ENCODE data around the gene FARP2.
A peak's percentile ranks its signal among the peaks of the same experiment; 100 is the strongest.
"Not testable (repeated sequence)": the region's sequence is repeated elsewhere in the genome, so short reads cannot be mapped to it uniquely, and the experiment has no call there.

FARP2 gene

DNA sequence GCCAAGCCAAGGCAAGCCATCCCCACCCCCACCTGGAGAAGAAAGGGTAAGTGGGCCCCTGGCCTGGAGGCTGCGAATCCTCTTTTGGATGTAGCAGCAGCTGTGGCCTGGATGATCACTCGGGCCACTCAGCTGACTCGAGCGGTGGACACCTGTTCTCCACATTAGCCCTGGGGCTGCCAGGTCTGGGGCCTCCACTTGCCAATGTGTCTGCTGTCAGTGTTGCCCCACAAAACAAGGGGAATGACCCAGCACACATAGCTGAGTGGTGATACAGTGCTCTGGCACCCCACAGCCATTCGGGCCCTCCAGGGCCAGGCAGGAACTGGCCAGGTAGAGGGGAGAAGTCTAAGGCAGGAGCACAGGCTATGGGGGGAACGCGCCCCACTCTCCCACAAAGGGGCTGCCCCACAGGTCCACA is 149.7 kb downstream of the FARP2 start:
- no peak for DNase-seq (ENCODE audit: low spot score)

DNA sequence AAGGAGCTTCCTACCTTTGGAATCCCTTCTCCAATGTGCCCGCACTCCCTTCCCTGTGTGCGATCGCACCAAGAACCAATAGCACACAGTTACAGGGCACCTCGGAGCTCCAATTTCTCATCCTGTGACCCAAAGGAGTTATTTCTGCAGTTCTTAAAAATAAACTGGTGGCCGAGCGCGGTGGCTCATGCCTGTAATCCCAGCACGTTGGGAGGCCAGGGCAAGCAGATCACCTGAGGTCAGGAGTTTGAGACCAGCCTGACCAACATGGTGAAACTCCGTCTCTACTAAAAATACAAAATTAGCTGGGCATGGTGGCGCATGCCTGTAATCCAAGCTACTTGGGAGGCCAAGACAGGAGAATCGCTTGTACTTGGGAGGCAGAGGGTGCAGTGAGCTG is 150.2 kb downstream of the FARP2 start:
- not testable (repeated sequence) for DNase-seq (ENCODE audit: low spot score)

DNA sequence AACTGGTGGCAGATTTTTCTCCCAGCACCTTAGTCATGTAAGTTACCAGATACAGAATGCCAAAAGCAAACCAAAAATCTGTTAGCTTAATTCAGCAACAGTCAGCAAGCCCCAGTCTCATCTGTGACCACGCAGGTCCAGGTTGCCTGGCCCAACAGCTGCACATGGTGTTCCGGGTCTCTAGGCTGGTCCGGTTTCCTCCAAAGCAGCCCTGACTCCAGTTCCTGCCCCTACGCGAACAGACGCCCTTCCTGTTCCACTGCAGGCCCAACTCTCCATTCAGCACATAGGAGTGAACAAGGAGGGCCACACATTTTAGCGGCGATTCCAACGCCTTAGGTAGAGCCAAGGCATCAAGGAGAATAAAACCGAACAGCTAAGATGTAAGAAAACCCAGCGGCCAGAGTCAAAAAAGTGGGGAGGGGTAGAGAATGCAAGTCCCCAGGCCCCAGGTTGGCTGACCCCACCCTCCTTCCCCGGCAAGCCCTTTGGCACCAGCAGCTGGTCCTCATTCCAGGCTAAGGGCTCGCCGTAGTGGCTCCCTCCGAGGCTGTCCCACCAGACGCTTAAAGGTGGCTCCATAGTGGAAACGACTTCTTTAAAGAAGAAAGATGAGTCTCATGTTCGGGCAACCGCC is 150.8 kb downstream of the FARP2 start:
- DNase-seq (ENCODE audit: low spot score): no peak

DNA sequence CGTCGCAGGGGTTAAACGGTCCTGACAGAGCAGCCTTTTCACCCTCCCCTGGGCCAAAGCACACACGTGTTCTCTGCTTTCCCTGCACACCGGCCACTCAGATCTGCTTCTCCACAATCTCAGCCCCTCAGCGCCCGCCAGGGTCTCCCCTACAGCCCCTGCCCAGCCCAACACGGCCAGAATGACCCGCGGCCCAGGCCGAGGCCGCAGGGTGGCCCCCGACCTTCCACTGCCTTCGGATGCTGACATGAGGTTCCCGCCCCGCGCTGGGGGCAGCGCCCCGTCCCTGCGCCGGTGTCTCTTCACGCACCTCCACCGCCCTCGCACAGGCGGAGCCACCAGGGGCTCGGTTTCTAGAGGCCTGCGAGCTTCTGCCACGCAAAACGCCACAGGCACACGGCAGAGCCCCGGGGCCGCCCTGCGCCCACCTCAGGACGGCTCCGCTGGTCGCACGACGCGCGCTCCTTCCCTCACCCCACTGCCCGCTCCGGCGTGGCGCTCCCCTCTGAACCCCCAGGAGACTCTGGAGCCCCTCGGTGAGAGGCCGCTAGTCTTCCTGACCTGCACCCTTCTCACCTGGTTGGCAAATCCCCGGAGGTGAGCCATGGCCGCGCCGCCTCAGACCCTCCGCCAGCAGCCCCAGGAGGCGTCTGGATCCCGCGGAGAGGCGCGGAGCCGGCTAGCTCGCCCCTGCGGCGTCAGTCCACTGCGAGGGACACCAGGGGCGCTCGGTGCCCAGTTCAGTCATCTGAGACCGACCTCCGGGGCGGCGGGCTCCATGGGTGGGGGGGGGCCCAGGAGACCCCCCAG is 151.6 kb downstream of the FARP2 start:
- peak; percentile 83 for DNase-seq (ENCODE audit: low spot score)

DNA sequence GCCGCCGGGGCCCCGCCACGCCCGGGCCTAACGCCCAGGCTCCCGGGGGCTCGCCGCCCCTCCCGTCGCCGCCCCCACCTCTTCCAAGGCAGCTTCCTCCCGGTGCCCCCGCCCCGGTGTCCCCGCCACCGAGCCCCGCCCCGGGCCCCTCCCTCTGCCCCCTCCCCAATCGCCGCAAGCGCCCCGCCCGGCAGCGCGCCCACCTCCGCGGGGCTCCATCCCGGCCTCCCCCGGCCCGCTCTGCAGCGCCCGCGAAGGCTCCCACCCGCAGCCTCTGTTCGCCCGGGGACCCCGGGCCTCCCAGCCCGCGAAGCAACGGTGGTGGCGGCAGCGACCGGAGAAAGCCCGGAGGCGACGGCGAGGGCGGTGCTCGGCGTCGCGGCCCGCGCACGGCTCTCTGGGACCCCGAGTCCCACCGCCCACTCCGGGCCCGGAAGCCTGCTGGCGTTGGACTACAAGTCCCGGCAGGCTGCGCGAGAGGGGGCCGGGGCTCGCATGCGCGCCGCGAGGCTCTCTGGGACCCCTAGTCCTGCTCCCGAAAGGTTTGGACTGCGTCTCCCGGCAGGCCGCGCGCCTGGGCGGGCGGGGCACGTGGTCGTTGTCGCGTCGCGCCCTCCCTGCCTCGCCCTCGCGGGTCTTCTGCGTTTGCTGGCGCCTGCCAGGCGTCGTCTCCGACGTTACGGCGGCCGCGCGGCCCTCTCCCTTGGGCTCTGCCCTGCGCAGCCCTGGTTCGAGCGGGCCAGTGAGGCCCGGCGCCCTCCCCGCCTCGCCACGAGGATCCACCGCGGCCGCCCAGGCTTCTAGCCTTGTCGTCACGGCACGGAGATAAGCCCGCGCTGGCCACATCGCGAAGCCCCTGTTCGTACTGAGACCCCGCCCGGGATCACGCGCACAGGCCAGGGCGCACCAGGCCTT is 152.4 kb downstream of the FARP2 start, which contains the start of gene STK25:
Gene STK25, minus strand, starts transcription at position 345 of the 915 bp plus-strand sequence. CDS start 549 bp downstream, outside the sequence.
- DNase-seq (ENCODE audit: low spot score): peak; percentile 100

DNA sequence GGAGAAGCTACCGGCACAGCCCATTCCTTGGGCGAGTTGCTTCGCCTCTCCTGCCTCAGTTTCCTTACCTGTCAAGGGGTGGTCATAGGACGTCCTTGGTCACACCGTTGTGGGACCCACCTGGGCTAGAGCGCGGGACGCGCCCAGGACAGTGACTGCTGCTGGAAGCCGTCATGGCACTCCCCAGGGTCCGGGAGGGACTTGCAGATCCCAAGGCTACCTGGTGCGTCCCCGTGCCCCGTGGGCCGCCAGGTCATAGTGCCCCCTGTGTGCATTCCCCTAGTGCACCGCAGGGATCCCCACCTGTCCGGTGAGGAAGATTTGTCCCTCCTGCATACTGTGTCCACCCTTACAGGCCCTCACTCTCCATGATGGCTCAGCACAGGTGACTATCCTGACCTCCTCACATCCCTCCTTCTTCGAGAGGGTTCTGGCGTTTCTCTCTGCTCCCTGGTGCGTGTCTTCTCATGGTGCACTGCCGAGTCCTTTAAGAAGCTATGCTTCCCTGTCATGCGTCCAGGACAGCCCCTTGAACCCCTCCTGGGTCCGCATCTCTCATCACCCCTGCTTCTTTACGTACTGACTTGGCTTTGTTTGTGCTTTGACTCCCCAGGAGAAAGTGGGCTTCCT is 153.2 kb downstream of the FARP2 start:
- no peak for DNase-seq (ENCODE audit: low spot score)

DNA sequence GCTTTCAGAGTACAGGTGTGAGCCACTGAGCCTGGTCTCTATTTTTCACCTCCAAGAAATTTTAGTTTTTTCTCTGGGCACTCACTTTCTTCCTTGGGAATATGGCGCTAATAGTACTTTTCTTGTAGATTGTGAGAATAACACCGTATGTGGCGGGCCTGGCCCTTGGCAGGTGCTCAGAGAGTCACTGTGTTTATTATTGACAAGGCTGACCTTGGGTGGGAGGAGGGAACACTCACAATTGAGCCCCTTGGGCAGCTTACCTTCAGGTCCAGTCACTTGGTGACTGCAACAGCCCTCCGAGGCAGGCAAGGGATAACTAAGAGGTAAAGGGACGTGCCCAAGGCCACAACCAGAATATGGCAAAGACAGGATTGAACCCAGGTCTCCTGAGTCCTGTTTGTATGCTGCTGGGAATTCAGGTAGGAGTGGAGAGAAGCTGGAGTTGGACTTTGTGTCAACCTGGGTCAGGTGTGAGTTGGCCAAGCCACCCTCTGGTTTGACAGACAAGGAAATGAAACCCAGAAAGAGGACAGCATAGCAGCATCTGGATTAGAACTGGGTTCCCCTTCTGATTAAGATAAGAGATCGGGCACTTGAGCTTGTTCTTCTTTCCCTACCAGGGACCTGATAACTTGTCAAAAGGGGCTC is 155.1 kb downstream of the FARP2 start:
- DNase-seq (ENCODE audit: low spot score): no peak

DNA sequence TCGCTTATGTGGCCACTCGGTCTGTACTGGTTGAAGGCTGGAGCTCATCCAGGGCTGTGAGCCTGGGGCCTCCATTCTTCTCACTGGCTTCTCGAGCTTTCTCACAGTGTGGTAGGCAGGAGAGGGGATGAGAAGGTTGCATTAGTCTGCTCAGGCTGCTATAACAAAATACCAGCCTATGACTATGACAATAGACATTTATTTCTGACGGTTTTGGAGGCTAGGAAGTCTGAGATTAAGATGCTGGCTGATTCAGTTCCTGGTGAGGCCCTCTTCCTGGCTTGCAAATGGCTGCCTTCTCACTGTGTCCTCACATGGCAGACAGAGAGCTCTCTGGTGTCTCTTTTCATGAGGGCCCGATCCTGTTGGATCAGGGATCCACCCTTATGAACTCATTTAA is 158.5 kb downstream of the FARP2 start:
- DNase-seq (ENCODE audit: low spot score): peak; percentile 3

DNA sequence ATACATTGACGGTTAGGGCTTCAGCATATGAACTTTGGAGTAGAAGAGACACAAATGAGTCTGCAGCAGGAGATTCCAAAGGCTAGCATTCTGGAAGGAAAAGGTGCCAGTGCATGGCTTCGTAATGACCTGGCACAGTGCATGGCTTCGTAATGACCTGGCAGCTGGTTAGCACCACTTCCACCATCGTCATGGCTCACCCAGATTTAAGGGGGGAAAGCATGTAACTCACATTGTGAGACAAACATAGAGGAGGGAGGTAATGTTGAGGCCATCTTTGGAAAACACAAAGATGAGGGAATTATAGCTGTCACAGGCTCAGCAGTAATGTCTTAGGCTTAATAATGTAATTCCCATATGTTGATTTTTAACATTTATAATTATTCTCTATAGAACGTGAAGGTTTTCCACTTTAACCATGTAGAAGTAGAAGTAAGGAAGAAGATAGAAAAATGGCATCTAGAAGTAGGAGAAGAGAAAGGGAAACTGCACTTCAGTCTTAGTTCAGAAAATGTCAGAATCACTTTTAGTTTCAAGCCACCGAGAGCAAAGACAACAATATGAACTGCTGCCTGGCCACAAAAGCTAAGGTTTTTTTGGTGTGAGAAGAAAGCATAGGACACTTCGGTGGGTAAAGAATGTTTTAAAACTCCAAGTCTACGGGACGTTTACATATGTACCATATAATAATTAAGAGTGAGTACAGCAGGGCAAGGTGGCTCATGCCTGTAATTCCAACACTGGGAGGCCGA is 159.1 kb downstream of the FARP2 start:
- peak; percentile 5 for DNase-seq (ENCODE audit: low spot score)

DNA sequence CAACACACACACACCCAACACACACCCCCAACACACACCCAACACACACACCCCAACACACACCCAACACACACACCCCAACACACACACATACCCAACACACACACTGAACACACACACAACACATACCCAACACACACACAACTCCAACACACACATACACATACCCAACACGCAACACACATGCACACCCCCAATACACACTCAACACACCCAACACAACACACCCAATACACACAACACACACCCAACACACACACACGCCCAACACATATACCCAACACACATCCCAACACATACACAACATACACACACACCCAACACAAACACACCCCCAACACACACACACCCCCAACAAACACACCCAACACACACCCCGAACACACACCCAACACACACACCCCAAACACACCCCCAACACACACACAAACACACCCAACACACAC is 160.5 kb downstream of the FARP2 start:
- no peak for DNase-seq (ENCODE audit: low spot score)

DNA sequence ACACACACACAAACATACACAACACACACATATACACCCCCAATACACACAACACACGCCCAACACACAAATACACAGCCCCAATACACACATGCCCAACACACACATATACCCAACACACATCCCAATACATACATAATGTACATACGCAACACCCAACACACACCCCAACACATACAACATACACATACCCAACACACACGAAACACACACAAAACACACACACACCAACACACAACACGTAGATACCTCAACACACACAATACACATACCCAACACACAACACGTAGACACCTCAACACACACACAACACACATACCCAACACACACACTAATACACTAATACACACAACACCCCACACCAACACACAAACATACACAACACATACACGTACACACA is 161.2 kb downstream of the FARP2 start:
- no peak for DNase-seq (ENCODE audit: low spot score)

DNA sequence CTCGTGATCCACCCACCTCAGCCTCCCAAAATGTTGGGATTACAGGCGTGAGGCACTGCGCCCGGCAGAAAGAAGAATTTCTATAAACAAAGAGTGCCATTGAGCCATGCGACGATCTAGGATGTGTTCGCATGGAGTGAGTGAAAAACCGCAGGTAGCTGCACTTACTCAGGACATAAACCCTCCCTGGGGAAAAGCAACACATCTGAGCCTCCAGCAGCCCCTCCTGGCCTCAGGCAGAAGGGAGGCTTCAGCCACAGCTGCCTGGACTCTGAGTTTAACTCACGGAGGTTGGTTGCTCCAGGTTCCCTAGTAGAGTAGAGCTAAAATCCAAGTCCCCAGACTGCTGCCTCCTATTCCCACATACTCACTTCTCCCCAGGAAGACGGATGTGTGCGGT is 163.6 kb downstream of the FARP2 start:
- DNase-seq (ENCODE audit: low spot score): peak; percentile 17

DNA sequence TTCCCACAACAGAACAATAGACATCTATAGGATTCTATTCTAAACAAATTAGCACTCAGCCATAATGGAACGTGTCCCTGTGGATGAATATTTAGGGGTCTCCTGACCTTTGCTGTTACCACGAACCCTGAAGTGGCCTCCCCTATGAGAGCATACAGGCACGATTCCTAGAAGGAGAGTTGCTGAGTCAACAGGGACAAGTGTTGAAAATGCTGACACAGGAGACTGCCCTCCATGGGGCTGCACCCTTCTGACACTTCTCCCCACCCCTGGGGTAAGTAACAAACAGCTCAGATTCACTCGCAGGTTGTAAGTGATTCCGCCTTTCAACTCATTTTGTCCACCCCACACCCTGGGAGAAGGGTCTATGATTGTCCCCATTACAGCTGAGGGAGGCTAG is 166.4 kb downstream of the FARP2 start:
- no peak for DNase-seq (ENCODE audit: low spot score)

DNA sequence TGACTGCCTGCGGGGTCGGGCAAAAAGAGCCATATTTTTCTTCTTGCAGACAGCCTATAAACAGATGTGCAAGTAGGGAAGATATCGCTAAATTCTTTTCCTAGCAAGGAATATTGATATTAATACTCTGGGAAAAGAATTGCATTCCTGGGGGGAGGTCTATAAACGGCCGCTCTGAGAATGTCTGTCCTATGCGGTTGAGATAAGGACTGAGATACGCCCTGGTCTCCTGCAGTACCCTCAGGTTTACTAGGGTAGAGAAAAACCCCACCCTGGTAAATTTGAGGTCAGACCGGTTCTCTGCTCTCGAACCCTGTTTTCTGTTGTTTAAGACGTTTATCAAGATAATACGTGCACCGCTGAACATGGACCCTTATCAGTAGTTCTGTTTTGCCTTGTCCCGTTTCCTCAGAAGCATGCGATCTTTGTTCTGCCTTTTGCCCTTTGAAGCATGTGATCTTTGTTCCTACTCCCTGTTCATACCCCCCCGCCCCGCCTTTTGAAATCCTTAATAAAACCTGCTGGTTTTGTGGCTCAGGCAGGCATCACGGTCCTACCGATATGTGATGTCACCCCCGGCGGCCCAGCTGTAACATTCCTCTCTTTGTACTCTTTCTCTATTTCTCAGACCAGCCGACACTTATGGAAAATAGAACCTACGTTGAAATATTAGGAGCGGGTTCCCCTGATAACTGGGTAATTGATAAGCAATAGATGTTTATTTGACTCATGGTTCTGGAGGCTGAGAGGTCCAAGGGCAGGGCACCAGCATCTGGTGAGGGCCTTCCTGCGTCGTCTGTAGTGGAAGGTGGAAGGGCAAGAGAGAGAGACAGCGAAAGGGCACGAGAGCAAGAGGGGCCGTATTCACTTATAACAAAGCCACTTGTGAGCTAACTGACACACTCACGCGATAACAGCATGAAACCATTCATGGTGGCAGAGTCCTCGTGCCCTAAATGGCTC is 170.0 kb downstream of the FARP2 start:
- DNase-seq (ENCODE audit: low spot score): not testable (repeated sequence)

DNA sequence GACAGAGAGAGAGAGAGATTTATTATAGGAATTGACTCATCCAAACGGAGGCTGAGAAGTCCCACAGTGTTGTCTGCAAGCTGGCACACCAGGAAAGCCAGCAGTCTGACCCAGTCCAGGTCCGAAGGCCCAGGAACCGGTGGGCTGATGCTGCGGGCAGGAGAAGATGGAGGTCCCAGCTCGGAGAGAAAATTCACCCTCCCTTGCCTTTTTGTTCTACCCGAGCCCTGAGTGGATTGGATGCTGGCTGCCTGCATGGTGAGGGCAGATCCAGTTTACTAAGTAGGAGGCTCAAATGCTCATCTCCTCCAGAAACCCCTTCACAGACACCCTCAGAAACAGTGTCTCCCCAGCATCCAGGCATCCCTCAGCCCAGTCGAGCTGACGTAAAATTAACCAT is 174.5 kb downstream of the FARP2 start:
- DNase-seq (ENCODE audit: low spot score): no peak

DNA sequence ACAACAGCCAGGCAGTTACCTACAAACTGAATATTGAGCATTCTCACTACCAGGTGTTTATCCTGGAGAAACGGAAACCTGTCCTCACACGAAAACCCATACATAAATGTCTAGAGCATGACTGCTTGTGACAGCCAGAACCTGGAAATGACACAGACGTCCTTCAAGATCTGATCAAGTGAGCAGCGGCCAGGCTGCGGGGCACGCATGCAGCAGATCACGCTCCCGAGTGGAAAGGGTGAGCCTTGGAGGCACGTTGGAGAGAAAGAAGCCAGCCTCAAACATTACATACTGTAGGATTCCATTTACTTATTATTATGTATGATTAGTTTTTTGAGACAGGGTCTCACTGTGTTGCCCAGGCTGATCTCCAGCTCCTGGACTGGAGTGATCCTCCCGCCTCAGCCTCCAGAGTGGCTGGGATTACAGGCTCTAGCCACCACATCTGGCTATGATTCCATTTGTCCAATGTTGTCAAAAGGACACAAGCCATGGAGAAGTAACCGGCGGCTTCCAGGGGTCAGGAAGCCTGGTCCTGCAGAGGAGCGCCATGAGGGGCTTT is 175.2 kb downstream of the FARP2 start:
- no peak for DNase-seq (ENCODE audit: low spot score)

DNA sequence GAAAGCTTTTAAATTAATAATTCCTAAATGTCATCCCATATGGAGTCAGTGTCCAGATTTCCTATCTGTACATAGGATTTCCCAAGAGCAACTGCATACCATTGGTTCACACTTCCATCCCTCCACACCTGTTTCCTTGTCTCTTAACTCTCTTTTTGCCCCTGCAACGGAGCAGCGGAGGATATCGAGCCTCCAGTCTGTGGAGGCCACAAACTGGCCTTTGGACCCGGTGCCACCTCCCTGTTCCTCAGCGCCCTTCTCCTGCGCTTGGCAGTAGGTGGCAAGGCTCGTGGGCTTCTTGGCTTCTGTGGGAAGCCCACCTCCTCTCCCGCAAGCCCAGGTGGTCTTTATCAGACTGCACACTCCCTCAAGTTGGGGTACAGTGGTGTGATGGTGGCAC is 176.1 kb downstream of the FARP2 start:
- DNase-seq (ENCODE audit: low spot score): no peak

DNA sequence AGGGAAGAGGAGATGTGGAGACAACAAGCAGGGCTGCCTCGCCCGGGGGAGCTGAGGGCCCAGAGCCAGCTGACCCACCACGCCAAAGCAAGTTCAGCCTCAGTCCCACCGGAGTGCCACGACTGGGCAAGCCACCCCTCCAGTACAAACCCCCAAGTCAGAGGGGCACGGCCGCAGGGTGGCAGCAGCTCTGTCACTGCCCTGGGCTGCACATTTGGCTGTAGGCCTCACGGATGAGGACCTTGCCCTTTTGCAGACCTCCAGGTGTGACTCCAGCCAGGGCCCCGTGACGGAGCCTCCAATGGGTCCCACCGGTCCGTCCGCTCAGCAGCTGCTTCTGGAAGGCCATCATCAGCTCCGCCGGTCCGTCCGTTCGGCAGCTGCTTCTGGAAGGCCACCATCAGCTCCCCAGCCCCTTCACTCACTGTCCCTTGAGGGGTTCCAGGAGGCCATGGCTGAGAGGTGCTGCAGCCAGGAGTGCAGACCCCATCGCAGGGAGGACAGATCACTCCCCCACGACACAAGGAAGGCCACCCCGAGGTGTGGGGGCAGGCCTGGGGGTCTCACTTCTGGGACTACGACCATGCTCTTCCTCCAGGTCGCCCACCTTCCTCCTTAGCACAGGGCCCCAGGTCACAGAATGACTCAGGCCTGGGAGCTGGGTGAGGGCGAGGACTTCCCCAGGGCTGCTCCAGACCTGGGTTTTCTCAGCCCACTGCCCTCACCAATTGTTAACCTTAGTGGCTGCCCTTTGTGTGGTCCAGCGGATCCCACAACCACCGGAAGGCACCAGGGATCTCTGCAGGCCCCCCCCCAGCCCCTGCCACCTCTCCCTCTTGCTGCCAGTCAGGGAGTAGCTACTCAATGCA is 176.9 kb downstream of the FARP2 start:
- DNase-seq (ENCODE audit: low spot score): no peak

Data from iPS-NIHi11 (cell line).